ENCODE data around the gene TMEM218. TPM values are rescaled to one million over a fixed set of nuclear protein-coding genes. Genes with fewer than 3 reads are reported as not detected.

The TMEM218 gene
- total RNA-seq, 1 donor from 2014 or later: 0.64 TPM

DNA sequence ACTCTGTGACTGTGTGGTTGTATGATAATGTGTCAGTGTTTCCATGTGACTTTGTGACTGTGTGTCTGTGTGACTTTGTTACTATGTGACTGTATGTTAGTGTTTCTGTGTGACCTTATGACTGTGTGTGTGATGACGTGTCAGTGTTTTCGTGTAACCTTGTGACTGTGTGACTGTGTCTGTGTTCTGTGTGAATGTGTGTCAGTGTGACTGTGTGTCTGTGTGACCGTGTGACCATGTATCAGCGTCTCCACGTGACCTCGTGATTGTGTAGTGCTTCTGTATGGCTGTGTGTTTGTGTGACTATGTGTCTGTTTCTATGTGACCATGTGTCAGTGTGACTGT, 43.6 kb upstream of the TMEM218 start:
- Histone ChIP-seq H3K9me3 (no peaks in the 10 kb centered on the region), H3K4me1 (no peaks in the 10 kb centered on the region), H3K4me3 (no peak overlapping the region), H3K27me3 (no peaks in the 10 kb centered on the region), H3K36me3 (no peaks in the 10 kb centered on the region), H3K27ac (no peak overlapping the region)
- intact Hi-C loops (cut with DNase I): no loop called here
- TF ChIP-seq CTCF (IDR thresholded peaks at IDR 0.05): no peak
- DNase-seq (ENCODE audit: low spot score in 2 of 2): peak in 1 of 2 donors; percentile 0

- DNase-seq (ENCODE audit: low spot score in 2 of 2): peak in 1 of 2 donors; percentile 42
- TF ChIP-seq CTCF (IDR thresholded peaks at IDR 0.05): no peak
- no peaks in the 10 kb centered on the region for H3K9me3 ChIP-seq
- intact Hi-C loops (cut with DNase I): no loop called here
- no peaks in the 10 kb centered on the region for H3K36me3 ChIP-seq
- H3K4me3 ChIP-seq: no peak overlapping the region
- H3K27me3 ChIP-seq: no peaks in the 10 kb centered on the region
- H3K27ac ChIP-seq: no peak overlapping the region
- H3K4me1 ChIP-seq: no peaks in the 10 kb centered on the region
These were observed 43.1 kb upstream of the TMEM218 start for GRCh38 chr11:125154378-125155099.

DNA sequence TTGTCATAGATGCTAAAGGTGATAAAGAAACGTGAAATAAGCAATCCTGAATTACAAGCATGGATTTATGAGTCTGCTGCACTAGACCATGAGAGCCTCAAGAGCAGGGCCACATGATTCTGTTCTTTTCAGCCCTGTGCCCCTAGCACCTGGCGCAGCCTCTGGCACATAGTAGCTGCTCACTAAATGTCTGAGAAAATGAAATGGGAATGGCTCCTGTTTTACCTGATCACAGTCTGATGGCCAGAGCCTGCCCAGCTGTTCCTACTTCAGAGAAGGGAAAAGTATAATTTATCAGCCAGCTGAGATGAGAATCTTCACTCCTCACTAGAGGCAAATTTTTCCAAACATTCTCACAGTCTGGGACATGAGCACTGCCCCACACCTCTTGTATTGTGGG, 42.4 kb upstream of the TMEM218 start:
- H3K4me3 ChIP-seq: no peak overlapping the region
- H3K27me3 ChIP-seq: no peaks in the 10 kb centered on the region
- intact Hi-C loops (cut with DNase I): no loop called here
- DNase-seq (ENCODE audit: low spot score in 2 of 2): peak in 1 of 2 donors; percentile 13
- H3K27ac ChIP-seq: no peak overlapping the region
- no peaks in the 10 kb centered on the region for H3K4me1 ChIP-seq
- TF ChIP-seq CTCF (IDR thresholded peaks at IDR 0.05): no peak
- no peaks in the 10 kb centered on the region for H3K9me3 ChIP-seq
- H3K36me3 ChIP-seq: no peaks in the 10 kb centered on the region

DNA sequence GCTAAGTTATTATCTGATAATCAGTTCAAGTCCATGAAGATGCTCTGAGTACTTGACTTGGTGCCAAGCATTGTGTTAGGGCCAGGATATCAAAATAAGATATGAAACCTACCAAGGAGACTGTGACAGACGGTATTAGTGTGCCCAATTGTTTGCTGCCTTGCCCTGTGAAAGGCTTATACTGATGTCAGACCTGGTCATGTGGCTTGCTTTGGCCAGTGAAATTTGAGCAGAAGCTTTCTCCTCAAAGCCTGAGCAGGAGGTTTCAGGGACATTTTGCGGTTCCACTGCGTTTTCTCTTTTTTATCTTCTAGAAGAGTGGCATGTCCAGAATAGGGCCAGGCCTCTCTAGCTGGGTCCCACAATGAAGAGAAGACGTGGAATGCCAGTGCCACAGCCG, 37.3 kb upstream of the TMEM218 start:
- no peak for DNase-seq (ENCODE audit: low spot score in 2 of 2)
- TF ChIP-seq CTCF (IDR thresholded peaks at IDR 0.05): no peak
- intact Hi-C loops (cut with DNase I): no loop called here
- Histone ChIP-seq H3K36me3 (no peaks in the 10 kb centered on the region), H3K27me3 (no peaks in the 10 kb centered on the region), H3K27ac (no peak overlapping the region), H3K4me3 (no peak overlapping the region), H3K9me3 (no peaks in the 10 kb centered on the region), H3K4me1 (no peaks in the 10 kb centered on the region)

GRCh38 chr11:125148011-125148410, 36.6 kb upstream of the TMEM218 start:
- no peaks in the 10 kb centered on the region for H3K4me1 ChIP-seq
- no peaks in the 10 kb centered on the region for H3K9me3 ChIP-seq
- no peaks in the 10 kb centered on the region for H3K27me3 ChIP-seq
- no peak overlapping the region for H3K27ac ChIP-seq
- intact Hi-C loops (cut with DNase I): no loop called here
- H3K4me3 ChIP-seq: no peak overlapping the region
- no peak for DNase-seq (ENCODE audit: low spot score in 2 of 2)
- no peak for TF ChIP-seq CTCF (IDR thresholded peaks at IDR 0.05)
- no peaks in the 10 kb centered on the region for H3K36me3 ChIP-seq

- Histone ChIP-seq H3K36me3 (no peaks in the 10 kb centered on the region), H3K27me3 (no peaks in the 10 kb centered on the region), H3K9me3 (no peaks in the 10 kb centered on the region), H3K27ac (no peak overlapping the region), H3K4me1 (no peaks in the 10 kb centered on the region), H3K4me3 (no peak overlapping the region)
- intact Hi-C loops (cut with DNase I): no loop called here
- TF ChIP-seq CTCF (IDR thresholded peaks at IDR 0.05): no peak
- DNase-seq (ENCODE audit: low spot score in 2 of 2): no peak
These were observed 35.9 kb upstream of the TMEM218 start for GRCh38 chr11:125147280-125147679.

Data from ascending aorta (tissue), 2 donors.